Peyer's patch (tissue), 4 donors: ENCODE measurements around the gene RBP3.

Experiments
- CTCF ChIP-seq, 6 experiments: fragments of 450-650 bp in 4 of 6; fragments of 200-600 bp in 2 of 6; sonication (generic) in 1 of 6; IDR thresholded peaks; one replicate each; pipeline ENCODE4 v1.5.1; 2017 to 2019; ENCODE audit warnings: antibody characterized with exemption in 6 of 6, mild to moderate bottlenecking in 3 of 6, moderate library complexity in 1 of 6
- POLR2A ChIP-seq, 2 donors: fragments of 450-650 bp; IDR thresholded peaks; one replicate each; pipeline ENCODE4 v1.5.1; 2017; ENCODE audit warnings: antibody characterized with exemption in 2 of 2, mild to moderate bottlenecking in 2 of 2, moderate library complexity in 2 of 2

GRCh38 chr10:47320812-47321211 is 27.4 kb upstream of the RBP3 start:
- TF ChIP-seq POLR2A (IDR thresholded peaks at IDR 0.05) = no peak
- no peak for TF ChIP-seq CTCF (IDR thresholded peaks at IDR 0.05)
